Measurements from ENCODE around the gene SLC16A12. TPM values are rescaled to one million over a fixed set of nuclear protein-coding genes. Genes with fewer than 3 reads are reported as not detected.
A peak's percentile ranks its signal among the peaks of the same experiment; 100 is the strongest.

Gene SLC16A12
- total RNA-seq, 1 donor from 2014 or later: 1.6 TPM

DNA sequence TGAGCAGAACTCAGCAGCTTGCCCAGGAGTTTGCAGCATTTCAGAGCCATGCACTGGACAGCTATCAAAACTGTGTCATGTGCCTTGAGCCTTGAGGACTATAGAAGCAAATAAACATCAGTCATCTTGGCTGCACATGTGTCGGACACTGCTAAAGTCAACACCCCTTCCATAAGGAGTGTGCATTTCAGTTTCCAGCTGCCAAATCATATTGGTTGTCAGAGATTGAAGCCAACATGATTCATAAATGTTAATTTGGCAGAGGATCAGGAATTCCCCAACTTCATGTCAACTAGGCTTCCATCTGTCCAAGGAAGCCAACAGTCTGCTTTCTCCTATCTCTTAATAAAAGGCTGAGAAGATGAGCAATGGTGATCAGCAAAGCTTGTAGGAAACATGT, 32.8 kb downstream of the SLC16A12 start:
- Histone ChIP-seq H3K9ac (ENCODE audit: low read depth in 1 of 3, low read length in 3 of 3) (no peak overlapping the region), H3K4me3 (ENCODE audit: low read length in 3 of 3) (no peak overlapping the region), H3K9me3 (ENCODE audit: control insufficient read depth in 3 of 3, low read length in 3 of 3) (no peaks in the 10 kb centered on the region), H3K4me1 (ENCODE audit: control insufficient read depth in 3 of 3, insufficient read depth in 3 of 3, low read length in 3 of 3) (no peaks in the 10 kb centered on the region), H3K36me3 (ENCODE audit: control insufficient read depth in 3 of 3, insufficient read depth in 3 of 3, low read length in 3 of 3) (no peaks in the 10 kb centered on the region), H3K27ac (ENCODE audit: low read depth, low read length) (no peak overlapping the region), H3K27me3 (ENCODE audit: control insufficient read depth in 3 of 3, insufficient read depth in 3 of 3, low read length in 3 of 3) (no peaks in the 10 kb centered on the region)

DNA sequence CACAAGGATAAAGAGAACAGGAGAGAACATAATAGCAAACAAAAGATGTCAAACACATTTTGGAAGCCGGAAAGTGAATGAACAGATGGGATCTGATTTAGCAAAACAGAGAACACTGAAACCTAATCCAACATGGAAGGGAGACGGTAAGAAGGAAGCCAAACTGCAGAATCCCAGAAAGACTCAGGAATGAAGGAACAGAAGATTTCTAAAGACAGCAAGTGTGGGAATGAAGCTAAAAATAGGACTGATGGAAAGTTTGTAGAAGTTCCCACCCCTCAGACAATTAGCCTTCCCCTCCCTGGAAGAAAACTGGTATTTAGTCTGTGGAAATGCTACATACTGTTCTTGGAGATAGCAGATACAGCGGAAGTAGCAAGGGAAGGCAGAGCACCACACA, 40.8 kb downstream of the SLC16A12 start:
- Histone ChIP-seq H3K36me3 (ENCODE audit: control insufficient read depth in 3 of 3, insufficient read depth in 3 of 3, low read length in 3 of 3) (no peaks in the 10 kb centered on the region), H3K4me3 (ENCODE audit: low read length in 3 of 3) (no peak overlapping the region), H3K27me3 (ENCODE audit: control insufficient read depth in 3 of 3, insufficient read depth in 3 of 3, low read length in 3 of 3) (no peaks in the 10 kb centered on the region), H3K27ac (ENCODE audit: low read depth, low read length) (no peak overlapping the region), H3K9ac (ENCODE audit: low read depth in 1 of 3, low read length in 3 of 3) (no peak overlapping the region), H3K4me1 (ENCODE audit: control insufficient read depth in 3 of 3, insufficient read depth in 3 of 3, low read length in 3 of 3) (no peaks in the 10 kb centered on the region), H3K9me3 (ENCODE audit: control insufficient read depth in 3 of 3, low read length in 3 of 3) (no peaks in the 10 kb centered on the region)

DNA sequence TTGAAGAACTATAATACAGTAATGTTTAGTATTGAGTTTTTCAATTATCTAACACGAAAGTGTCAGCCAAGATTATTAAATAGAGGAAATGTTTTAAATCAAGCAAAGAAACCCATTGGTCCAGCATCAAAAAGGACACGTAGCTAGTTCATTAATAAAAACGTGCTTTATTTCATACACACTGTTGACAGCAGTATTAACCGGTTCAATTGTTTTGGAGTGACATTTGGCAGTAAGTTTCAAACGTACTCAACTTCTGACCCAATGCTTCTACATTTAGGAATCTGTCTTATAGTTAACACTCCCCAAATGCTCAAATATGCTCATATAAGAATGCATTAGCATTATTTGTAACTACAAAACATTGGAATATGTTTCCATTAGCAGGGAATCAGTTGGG, 41.3 kb downstream of the SLC16A12 start:
- Histone ChIP-seq H3K27ac (ENCODE audit: low read depth, low read length) (no peak overlapping the region), H3K27me3 (ENCODE audit: control insufficient read depth in 3 of 3, insufficient read depth in 3 of 3, low read length in 3 of 3) (no peaks in the 10 kb centered on the region), H3K4me1 (ENCODE audit: control insufficient read depth in 3 of 3, insufficient read depth in 3 of 3, low read length in 3 of 3) (no peaks in the 10 kb centered on the region), H3K4me3 (ENCODE audit: low read length in 3 of 3) (no peak overlapping the region), H3K9me3 (ENCODE audit: control insufficient read depth in 3 of 3, low read length in 3 of 3) (no peaks in the 10 kb centered on the region), H3K9ac (ENCODE audit: low read depth in 1 of 3, low read length in 3 of 3) (no peak overlapping the region), H3K36me3 (ENCODE audit: control insufficient read depth in 3 of 3, insufficient read depth in 3 of 3, low read length in 3 of 3) (no peaks in the 10 kb centered on the region)

DNA sequence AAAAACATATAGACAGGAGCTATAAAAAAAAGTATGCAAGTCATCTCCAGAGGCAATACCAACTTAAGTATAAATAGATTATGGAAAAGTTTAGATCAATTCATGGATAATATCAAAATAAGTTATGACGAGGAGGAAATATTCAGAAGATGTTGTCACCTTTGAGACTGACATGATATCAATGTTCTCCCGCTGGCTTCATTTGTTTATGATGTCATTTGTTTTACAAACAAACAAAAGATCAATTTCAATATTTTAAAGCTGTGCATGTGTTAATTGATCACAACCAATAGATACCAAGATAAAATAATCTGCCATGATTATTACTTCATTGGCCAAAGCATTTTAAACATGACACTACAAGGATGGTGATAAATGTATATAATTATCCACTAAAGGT, 43.5 kb downstream of the SLC16A12 start:
- no peaks in the 10 kb centered on the region for H3K9me3 ChIP-seq (ENCODE audit: control insufficient read depth in 3 of 3, low read length in 3 of 3)
- H3K4me3 ChIP-seq (ENCODE audit: low read length in 3 of 3): no peak overlapping the region
- no peak overlapping the region for H3K27ac ChIP-seq (ENCODE audit: low read depth, low read length)
- no peaks in the 10 kb centered on the region for H3K27me3 ChIP-seq (ENCODE audit: control insufficient read depth in 3 of 3, insufficient read depth in 3 of 3, low read length in 3 of 3)
- no peak overlapping the region for H3K9ac ChIP-seq (ENCODE audit: low read depth in 1 of 3, low read length in 3 of 3)
- H3K4me1 ChIP-seq (ENCODE audit: control insufficient read depth in 3 of 3, insufficient read depth in 3 of 3, low read length in 3 of 3): no peaks in the 10 kb centered on the region
- H3K36me3 ChIP-seq (ENCODE audit: control insufficient read depth in 3 of 3, insufficient read depth in 3 of 3, low read length in 3 of 3): no peaks in the 10 kb centered on the region

DNA sequence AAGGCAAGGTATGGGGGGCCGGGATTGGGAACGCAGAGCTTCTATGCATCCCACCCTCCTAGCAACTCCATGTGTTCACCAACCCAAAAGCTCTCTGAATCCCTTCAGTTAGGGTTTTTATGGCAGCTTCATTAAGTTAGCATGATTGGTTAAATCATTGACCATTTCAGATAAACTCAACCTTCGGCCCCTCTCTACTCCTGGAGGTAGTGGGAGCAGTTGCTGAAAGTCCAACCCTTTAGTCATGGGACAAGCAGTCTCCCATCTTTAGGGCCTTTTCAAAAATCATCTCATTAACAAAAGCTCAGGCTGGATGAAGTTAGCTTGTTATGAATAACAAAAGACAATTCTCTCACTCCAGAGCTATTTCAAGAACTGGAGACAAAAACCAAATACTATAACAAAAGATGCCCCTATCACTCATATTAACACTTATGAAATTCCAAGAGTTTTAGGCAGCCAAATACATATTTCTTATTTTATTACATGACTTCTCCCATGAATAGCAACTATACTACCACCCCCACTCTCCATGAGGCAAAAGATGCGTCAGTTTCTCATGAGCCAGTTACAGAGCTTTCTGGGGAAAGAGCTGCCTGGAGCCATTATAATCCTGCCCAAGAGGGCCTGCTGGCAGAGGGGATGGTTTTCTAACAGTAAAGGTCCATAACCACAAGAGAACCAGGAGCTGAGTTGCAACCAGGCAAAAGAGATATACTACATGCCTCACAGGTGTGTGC, 44.6 kb downstream of the SLC16A12 start:
- no peak overlapping the region for H3K27ac ChIP-seq (ENCODE audit: low read depth, low read length)
- H3K9ac ChIP-seq (ENCODE audit: low read depth in 1 of 3, low read length in 3 of 3): no peak overlapping the region
- H3K4me1 ChIP-seq (ENCODE audit: control insufficient read depth in 3 of 3, insufficient read depth in 3 of 3, low read length in 3 of 3): no peaks in the 10 kb centered on the region
- H3K36me3 ChIP-seq (ENCODE audit: control insufficient read depth in 3 of 3, insufficient read depth in 3 of 3, low read length in 3 of 3): no peaks in the 10 kb centered on the region
- H3K9me3 ChIP-seq (ENCODE audit: control insufficient read depth in 3 of 3, low read length in 3 of 3): no peaks in the 10 kb centered on the region
- H3K27me3 ChIP-seq (ENCODE audit: control insufficient read depth in 3 of 3, insufficient read depth in 3 of 3, low read length in 3 of 3): no peaks in the 10 kb centered on the region
- no peak overlapping the region for H3K4me3 ChIP-seq (ENCODE audit: low read length in 3 of 3)

DNA sequence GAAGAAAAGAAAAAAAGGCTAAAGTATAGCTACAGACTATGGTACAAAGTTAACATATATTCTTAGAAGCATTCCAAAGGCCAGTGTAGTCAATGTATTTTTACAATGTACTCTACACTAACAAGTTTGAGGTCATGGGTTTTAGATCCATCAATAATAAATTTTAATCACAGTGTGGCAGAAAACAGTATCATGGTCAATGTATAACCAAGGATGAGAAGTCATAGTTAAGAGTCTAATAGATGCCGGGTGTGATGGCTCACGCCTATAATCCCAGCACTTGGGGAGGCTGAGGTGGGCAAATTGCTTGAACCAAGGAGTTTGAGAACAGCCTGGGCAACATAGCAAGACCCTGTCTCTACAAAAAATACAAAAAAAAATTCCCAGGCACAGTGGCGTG, 53.1 kb downstream of the SLC16A12 start:
- Histone ChIP-seq H3K27ac (ENCODE audit: low read depth, low read length) (no peak overlapping the region), H3K27me3 (ENCODE audit: control insufficient read depth in 3 of 3, insufficient read depth in 3 of 3, low read length in 3 of 3) (no peaks in the 10 kb centered on the region), H3K4me1 (ENCODE audit: control insufficient read depth in 3 of 3, insufficient read depth in 3 of 3, low read length in 3 of 3) (peaks cover 9 to 19% (median 15%) of the 10 kb centered on the region in 3 donors), H3K9ac (ENCODE audit: low read depth in 1 of 3, low read length in 3 of 3) (no peak overlapping the region), H3K36me3 (ENCODE audit: control insufficient read depth in 3 of 3, insufficient read depth in 3 of 3, low read length in 3 of 3) (no peaks in the 10 kb centered on the region), H3K9me3 (ENCODE audit: control insufficient read depth in 3 of 3, low read length in 3 of 3) (no peaks in the 10 kb centered on the region), H3K4me3 (ENCODE audit: low read length in 3 of 3) (no peak overlapping the region)

DNA sequence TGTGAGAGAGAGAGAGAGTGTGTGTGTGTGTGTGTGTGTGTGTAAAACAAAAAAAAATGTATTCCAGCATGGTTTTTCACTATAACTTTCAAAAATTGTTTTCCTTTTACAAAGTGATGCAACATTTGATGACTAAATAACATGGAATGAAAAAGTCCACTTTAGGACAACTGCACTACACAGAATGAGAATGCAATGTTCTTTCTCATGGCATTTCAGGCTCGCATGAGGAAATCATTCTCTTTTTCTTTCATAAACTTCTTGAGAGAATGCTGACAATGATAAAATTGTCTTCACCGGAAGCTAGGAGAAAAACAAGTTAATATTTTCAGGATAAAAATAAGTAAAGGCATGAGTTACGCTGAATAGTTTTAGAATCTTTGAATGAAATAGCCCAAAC, 53.7 kb downstream of the SLC16A12 start:
- Histone ChIP-seq H3K9ac (ENCODE audit: low read depth in 1 of 3, low read length in 3 of 3) (no peak overlapping the region), H3K27ac (ENCODE audit: low read depth, low read length) (no peak overlapping the region), H3K36me3 (ENCODE audit: control insufficient read depth in 3 of 3, insufficient read depth in 3 of 3, low read length in 3 of 3) (no peaks in the 10 kb centered on the region), H3K27me3 (ENCODE audit: control insufficient read depth in 3 of 3, insufficient read depth in 3 of 3, low read length in 3 of 3) (no peaks in the 10 kb centered on the region), H3K4me3 (ENCODE audit: low read length in 3 of 3) (no peak overlapping the region), H3K9me3 (ENCODE audit: control insufficient read depth in 3 of 3, low read length in 3 of 3) (no peaks in the 10 kb centered on the region), H3K4me1 (ENCODE audit: control insufficient read depth in 3 of 3, insufficient read depth in 3 of 3, low read length in 3 of 3) (peaks cover 13 to 20% (median 18%) of the 10 kb centered on the region in 3 donors)

DNA sequence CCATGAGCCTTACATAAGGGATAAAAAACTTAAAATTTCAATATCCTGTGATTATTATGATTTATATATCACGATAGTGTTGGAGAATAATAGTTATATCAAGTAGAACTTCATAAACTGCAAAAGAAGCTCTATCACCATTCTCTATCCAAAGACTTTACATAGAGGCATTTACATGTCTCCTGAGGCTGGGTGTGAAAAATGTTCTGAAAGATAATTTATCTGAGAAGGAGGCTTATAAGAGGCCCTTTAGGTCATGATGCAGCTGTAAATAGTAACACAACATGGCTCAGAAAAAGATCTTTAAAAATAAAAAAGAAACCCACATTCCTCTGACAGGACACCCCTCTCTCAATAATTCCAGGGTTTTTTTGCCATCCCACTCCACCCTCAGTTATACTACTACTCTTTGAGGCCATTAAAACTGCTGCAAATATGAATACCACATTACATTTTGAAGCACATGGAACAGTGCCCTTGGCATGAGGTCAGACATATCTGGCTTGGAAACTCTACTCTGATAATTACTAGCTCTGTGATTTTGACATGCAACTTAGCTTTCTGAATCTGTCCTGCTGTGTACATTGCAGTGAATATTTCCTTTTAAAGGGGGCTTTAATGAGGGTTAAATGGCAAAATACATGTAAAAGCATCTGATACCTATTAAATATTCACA, 55.5 kb downstream of the SLC16A12 start:
- peak overlapping the region in 1 of 3 donors; percentile 14 for H3K9ac ChIP-seq (ENCODE audit: low read depth in 1 of 3, low read length in 3 of 3)
- H3K27ac ChIP-seq (ENCODE audit: low read depth, low read length): no peak overlapping the region
- H3K27me3 ChIP-seq (ENCODE audit: control insufficient read depth in 3 of 3, insufficient read depth in 3 of 3, low read length in 3 of 3): no peaks in the 10 kb centered on the region
- H3K36me3 ChIP-seq (ENCODE audit: control insufficient read depth in 3 of 3, insufficient read depth in 3 of 3, low read length in 3 of 3): no peaks in the 10 kb centered on the region
- H3K4me3 ChIP-seq (ENCODE audit: low read length in 3 of 3): no peak overlapping the region
- H3K9me3 ChIP-seq (ENCODE audit: control insufficient read depth in 3 of 3, low read length in 3 of 3): no peaks in the 10 kb centered on the region
- peaks cover 24 to 28% (median 26%) of the 10 kb centered on the region in 3 donors for H3K4me1 ChIP-seq (ENCODE audit: control insufficient read depth in 3 of 3, insufficient read depth in 3 of 3, low read length in 3 of 3)

DNA sequence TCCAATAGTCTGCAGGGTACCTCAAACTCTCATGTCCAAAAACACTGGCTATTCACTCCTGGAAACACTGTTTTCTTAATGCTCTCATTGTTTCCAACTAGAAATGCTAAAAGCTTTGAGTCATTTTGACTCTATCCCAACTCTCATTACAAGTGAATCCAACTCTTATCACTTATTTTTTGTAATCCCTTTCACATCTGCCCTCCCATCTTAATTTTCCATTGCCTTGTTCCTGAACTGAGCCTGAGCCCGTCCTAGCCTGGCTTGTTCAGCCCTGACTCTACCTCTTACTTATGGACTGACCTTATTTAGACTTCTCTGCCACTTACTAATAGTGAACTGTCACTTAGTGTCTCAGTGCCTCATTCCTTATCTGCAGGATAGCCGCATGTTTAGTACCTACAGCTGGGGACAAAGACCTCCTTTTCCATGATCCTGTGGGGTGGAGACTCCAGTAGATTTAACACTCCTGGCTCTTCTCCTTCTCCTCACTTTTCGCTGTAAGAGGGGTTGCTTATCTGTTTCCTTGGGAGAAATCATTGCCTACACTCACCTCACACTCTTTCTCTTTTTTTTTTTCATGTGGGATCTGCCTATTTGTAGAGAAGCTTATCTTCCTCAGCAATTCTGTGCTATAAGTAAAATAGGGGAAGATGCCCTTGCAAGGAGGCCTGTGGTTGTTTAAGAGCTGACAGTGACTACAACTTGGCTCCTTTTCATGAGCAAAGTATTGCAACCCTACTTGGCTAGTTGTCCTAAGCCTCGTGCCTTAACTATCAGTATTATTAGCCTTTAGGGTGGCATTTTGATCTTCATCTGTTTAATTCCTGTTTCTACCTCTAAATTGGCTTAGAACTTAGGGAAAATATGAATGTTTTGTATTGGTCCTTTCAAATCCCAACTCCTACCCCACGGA, 56.4 kb downstream of the SLC16A12 start:
- Histone ChIP-seq H3K4me3 (ENCODE audit: low read length in 3 of 3) (no peak overlapping the region), H3K27ac (ENCODE audit: low read depth, low read length) (peak overlapping the region; percentile 10), H3K4me1 (ENCODE audit: control insufficient read depth in 3 of 3, insufficient read depth in 3 of 3, low read length in 3 of 3) (peaks cover 24 to 28% (median 26%) of the 10 kb centered on the region in 3 donors), H3K9me3 (ENCODE audit: control insufficient read depth in 3 of 3, low read length in 3 of 3) (no peaks in the 10 kb centered on the region), H3K27me3 (ENCODE audit: control insufficient read depth in 3 of 3, insufficient read depth in 3 of 3, low read length in 3 of 3) (no peaks in the 10 kb centered on the region), H3K36me3 (ENCODE audit: control insufficient read depth in 3 of 3, insufficient read depth in 3 of 3, low read length in 3 of 3) (no peaks in the 10 kb centered on the region), H3K9ac (ENCODE audit: low read depth in 1 of 3, low read length in 3 of 3) (no peak overlapping the region)

Measured in skeletal muscle tissue (tissue), 4 donors.